Right lung (tissue), 5 donors: Measurements from ENCODE around the gene SMARCA5. TPM values are rescaled to one million over a fixed set of nuclear protein-coding genes. Genes with fewer than 3 reads are reported as not detected.

Experiments
- polyA plus RNA-seq, 5 donors: library from polyadenylated mRNA; unstranded; fragments of 120-200 nt; gene quantifications; one replicate each; pipeline versions ENCODE4 v1.2.1 to v1.2.3, GENCODE V29; 2013; ENCODE audit warnings: inconsistent platforms in 1 of 5, low replicate concordance in 1 of 5; ENCODE audit not compliant: insufficient read length in 5 of 5, insufficient read depth in 1 of 5

The SMARCA5 gene
- polyA plus RNA-seq, 5 donors = 234 to 322 (median 300) TPM

Other genes starting within 250 kb of the SMARCA5 start
- gene GAB1, start 176.8 kb upstream of the SMARCA5 start, polyA plus RNA-seq = 100 to 1,000 TPM in 1 of 5 donors, 10 to 100 TPM in 4; 54.7 to 103 (median 96.1) TPM
- gene FREM3, start 187.0 kb downstream of the SMARCA5 start, polyA plus RNA-seq = 10 to 100 TPM in 2 of 5 donors, 1 to 10 TPM in 3; 6.0 to 15.8 (median 9.6) TPM